NCI-H460 (cell line): ENCODE results near the gene TGFBR2. TPM values are rescaled to one million over a fixed set of nuclear protein-coding genes. Genes with fewer than 3 reads are reported as not detected.

ENCODE experiments used
- DNase-seq: peaks from one replicate; pipeline ENCODE4 v3.0.0-alpha.2; 2016; ENCODE audit warnings: low read depth; ENCODE audit errors: extremely low read depth
- polyA plus RNA-seq: library from polyadenylated mRNA; depleted of rRNA; stranded (reverse); fragments of >200 nt; gene quantifications from 2 replicates; pipeline ENCODE4 v1.2.3, GENCODE V29; 2014; cell fraction: nucleus; rRNA removed
- total RNA-seq: library from RNA; depleted of rRNA; stranded (reverse); fragments of >200 nt; shearing (Covaris generic); gene quantifications from 2 replicates; pipeline ENCODE4 v1.2.3, GENCODE V29; 2014; rRNA removed

TGFBR2 gene
- total RNA-seq: 5.9 and 7.2 TPM in 2 replicates
- 2.5 TPM in 2 replicates for polyA plus RNA-seq

DNA sequence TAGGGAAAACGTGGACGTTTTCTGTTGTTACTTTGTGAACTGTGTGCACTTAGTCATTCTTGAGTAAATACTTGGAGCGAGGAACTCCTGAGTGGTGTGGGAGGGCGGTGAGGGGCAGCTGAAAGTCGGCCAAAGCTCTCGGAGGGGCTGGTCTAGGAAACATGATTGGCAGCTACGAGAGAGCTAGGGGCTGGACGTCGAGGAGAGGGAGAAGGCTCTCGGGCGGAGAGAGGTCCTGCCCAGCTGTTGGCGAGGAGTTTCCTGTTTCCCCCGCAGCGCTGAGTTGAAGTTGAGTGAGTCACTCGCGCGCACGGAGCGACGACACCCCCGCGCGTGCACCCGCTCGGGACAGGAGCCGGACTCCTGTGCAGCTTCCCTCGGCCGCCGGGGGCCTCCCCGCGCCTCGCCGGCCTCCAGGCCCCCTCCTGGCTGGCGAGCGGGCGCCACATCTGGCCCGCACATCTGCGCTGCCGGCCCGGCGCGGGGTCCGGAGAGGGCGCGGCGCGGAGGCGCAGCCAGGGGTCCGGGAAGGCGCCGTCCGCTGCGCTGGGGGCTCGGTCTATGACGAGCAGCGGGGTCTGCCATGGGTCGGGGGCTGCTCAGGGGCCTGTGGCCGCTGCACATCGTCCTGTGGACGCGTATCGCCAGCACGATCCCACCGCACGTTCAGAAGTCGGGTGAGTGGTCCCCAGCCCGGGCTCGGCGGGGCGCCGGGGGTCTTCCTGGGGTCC lies at the start of gene TGFBR2:
TSS of gene TGFBR2 (plus strand) at position 301 of the 731 bp plus-strand sequence. CDS start at position 584, 283 bp downstream.
- DNase-seq: peak; percentile 75

DNA sequence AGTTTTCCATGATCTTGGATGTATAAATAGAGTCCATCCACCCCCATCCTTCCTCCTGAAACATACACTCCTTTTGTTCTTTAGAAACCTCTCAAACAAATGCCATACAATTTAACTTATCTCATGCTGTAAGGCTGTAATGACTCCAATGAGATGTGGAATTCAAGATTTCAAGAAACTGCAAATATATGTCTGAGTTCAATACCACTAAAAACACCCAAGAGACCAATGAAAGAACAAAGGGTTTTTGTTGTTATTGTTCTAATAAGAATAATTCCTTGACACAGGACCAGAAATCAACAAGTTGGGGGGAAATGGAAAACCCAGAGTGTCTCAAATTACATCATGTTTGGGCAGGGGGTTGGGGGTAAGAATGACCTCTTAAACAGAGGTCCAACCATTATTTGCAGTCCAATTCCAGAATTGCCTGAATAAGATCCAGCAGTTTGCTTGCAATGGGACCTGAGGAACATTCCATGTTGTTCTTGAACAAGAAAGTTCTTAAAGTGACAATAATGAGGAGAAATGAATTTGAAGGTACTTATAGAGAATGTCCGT lies 48.6 kb upstream of the TGFBR2 start:
- no peak for DNase-seq

DNA sequence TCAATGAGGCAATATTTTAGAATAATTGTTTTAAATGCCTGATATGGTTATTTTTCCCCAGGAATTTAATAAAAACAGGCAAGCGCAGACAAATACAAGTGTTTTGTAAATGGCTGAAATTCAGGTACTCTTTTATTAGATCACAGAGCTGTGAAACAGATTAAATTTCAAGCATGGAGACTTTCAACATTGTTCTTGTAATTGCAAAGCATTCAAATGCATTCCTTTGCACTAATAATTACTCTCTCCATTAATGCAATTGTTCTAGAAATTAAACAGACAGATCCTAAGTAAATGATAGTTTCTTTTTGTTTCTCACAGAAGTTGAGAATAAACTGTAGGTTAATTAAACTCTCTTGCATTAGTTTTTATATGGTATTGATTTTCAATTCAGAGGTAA lies 42.4 kb upstream of the TGFBR2 start:
- no peak for DNase-seq

DNA sequence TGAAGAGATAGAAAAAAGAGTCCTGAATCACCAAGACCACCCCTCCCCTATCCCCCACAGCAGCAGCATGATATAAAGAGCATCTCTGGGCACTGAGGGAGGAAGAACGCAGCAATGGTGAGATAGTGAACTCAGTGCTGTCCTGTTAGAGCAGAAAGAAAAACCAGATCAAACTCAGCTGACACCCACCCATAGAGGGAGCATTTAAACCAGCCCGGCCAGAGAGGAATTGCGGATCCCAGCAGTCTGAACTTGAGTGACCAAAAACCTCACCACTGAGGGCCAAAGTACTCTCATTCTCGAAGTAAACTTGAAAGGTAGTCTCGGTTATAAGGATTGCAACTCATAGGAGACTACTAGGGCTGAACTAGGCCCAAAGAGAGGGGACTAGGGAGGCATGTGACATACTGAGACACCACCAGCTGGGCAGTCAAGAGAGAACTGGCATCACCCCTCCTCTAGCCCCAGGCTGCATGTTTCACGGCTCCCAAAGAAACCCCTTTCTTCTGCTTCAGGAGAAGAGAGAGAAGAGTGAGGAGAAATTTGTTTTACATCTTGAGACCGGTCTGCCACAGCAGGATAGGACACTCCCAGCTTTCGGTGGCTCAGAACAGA lies 39.2 kb upstream of the TGFBR2 start:
- DNase-seq: no peak

DNA sequence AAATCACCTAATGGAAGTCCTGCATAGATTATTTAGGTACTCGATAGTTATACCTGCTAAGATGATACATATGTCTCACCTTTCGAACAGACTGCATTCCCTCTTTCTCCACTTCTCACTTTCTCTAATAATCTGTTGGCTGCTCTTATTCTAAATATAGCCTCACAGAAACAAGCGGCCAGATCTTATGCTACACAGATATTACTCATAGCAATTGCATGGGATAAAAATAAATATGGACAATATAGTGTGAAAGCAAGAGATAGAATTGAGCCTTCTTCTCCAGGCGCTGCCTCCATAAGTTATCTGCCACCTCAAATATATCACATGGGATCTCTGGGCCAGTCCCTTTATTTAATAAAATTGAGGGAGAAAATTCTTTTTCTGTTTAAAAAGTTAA lies 29.5 kb upstream of the TGFBR2 start:
- DNase-seq: no peak

- no peak for DNase-seq
Observed at GRCh38 chr3:30577788-30578187, 28.6 kb upstream of the TGFBR2 start.

DNA sequence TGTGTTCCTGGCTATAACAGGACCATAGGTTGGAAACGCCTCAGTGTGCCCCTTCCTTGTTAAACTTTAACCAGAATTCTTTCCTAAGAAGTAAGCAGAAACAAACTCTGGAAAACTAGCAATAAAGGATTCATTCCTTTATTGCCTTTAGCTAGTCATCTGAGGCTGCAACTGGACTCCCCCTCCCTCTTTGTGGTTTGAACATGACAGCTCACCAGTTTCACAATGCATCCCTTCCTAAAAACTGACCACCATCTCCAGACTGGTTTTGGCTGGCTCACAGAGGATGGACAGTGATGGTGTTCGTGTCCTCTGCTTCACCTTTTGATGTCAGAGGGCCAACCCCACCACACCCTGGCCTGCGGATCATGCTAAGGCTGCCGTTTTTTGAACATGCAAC lies 27.9 kb upstream of the TGFBR2 start:
- DNase-seq: no peak

- DNase-seq: no peak
Observed at GRCh38 chr3:30578986-30579579, 27.3 kb upstream of the TGFBR2 start.

DNA sequence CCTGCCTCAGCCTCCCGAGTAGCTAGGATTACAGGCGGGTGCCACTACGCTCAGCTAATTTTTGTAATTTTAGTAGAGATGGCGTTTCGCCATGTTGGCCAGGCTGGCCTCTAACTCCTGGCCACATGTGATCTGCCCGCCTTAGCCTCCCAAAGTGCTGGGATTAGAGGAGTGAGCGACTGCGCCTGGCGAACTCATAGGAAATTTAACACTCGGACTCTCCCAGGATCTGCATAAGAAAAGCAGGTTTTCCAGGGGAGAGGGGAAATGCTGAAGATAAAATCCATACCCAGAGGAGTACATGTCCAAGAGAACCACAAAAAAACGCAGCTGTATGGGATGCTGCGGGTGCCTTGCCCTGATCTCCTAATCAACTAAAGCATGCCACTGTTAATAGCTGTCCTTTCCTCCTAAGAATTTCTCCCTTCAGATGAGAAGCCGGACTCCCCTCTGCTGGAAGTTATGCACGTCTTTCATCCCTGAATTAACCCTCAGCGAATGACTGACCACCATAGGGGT lies 25.3 kb upstream of the TGFBR2 start:
- no peak for DNase-seq

- DNase-seq: no peak
Observed at GRCh38 chr3:30581982-30582381, 24.4 kb upstream of the TGFBR2 start.

GRCh38 chr3:30583973-30584372 lies 22.4 kb upstream of the TGFBR2 start:
- no peak for DNase-seq

DNA sequence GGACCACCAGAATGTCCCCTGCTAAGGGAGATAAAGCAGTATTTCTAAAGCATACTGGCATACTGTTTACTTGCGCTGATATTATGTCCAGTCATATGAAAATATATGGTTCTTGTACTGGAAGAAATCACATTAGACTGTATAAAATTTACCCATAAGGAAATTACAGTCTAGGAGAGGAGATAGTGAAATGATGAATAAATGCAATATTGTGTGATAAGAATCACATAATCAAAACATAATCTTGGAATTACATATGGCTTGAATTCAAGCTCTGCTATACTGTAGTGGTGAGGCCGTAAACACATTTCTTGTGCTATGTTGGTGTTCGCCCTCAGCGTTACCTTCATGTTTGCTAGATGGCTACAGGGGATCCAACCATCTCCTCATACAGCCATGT lies 20.7 kb upstream of the TGFBR2 start:
- no peak for DNase-seq

- DNase-seq: no peak
Observed at GRCh38 chr3:30586096-30586805, 20.1 kb upstream of the TGFBR2 start.

GRCh38 chr3:30586806-30587486 lies 19.5 kb upstream of the TGFBR2 start:
- no peak for DNase-seq

GRCh38 chr3:30587904-30588303 lies 18.5 kb upstream of the TGFBR2 start:
- no peak for DNase-seq

DNA sequence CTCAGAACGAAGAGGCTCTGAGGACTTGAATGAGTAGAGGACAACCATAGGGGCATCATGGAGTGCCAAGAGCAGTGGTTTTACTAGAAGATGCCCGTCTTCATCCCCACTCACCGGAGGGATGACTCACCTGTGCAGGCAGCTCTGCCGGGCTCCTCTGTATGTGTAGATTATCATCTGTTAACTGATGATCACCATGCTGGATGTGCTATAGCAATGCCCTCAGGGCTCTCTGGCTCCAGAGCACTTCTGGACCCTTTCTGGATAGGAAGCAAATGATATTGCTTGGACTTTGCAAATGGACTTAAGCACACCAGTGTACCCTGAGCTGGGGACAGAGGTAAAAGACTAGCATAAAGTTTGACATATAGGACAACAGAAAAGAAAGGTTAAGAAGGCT lies 10.2 kb upstream of the TGFBR2 start:
- DNase-seq: no peak

- peak; percentile 64 for DNase-seq
Observed at GRCh38 chr3:30597131-30597768, 9.2 kb upstream of the TGFBR2 start.

DNA sequence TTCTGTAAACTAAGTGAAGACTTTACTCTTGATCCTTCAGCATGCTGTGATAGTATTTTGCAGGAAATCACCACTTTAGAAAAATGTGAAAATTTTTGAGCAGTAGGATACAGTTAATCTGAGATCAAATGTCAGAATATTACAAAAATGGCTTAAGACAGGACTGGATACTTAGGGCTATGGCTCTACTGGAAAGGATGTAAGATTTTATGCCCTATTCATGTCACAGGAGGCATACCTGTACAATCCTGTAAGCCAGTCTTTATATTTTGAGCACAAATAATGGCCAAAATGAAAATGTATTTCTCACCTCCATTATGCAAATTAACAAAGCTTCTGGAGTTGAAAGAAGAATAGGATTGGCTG lies 8.6 kb upstream of the TGFBR2 start:
- no peak for DNase-seq

DNA sequence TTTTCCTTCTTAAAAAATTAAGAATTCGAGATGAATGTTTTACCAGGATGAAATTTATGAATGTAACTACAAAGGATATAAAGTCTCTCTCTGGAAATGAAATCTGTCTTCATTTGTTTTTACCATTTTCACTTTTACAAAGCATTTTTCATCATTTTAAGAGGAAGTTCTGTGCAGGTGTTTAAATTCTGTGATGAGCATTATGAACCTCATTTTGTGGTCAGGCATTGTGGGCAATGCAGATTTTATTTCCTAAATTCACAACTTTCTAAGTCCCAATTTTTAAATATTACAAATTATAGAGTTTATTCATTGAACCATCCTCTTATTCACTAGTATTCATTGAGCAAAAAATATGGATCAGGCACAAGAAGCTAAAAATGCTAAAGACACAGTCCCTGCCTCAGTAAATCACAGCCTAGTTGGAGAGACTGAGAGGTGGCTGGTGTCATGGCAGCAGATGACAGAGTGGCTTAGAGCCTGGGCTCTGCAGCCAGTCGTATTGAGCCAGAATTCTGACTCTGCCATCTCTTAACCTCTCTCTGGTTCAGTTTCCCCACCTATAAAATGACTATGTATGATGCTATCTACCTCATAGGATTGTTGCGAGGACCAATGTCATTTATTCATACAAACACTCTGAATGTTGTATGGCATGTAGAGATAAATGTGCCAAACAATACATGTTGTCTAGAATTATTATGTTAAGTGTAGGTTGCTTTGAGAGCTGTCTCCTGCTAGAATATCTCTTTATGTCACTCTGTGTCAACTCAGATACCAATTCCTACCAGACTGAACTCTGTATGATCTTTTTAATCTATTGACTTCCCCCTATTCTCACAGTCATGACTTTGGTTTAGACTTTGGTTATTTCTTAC lies 7.5 kb upstream of the TGFBR2 start:
- DNase-seq: no peak
